Measurements from ENCODE around the gene PRKAR2B. TPM values are rescaled to one million over a fixed set of nuclear protein-coding genes. Genes with fewer than 3 reads are reported as not detected.

Gene PRKAR2B
- total and polyA plus RNA-seq, 10 donors = 8.3 to 74.4 (median 38.9) TPM

- TF ChIP-seq POLR2AphosphoS5 (IDR thresholded peaks at IDR 0.05) (peak in 1 of 3 donors; percentile 8), POLR2A (IDR thresholded peaks at IDR 0.05) (no peak)
- Histone ChIP-seq H3K4me1 (peaks cover 0 to 20% (median 6%) of the 10 kb centered on the region in 6 donors), H3K9me3 (no peaks in the 10 kb centered on the region), H3K27me3 (replicated peaks in 1 of 7) (no peaks in the 10 kb centered on the region), H3K4me3 (no peak overlapping the region), H3K27ac (no peak overlapping the region), H3K36me3 (peaks cover 0 to 100% (median 98%) of the 10 kb centered on the region in 6 donors)
- intact Hi-C loops (cut with DNase I; ENCODE audit: low total_unique reads) = no loop called here
- no peak for DNase-seq
- WGBS, 5 donors = 78 to 96% (median 89%) methylated on average over 2 of the region's 2 CpGs
Measured at GRCh38 chr7:107187774-107188173, 143.3 kb downstream of the PRKAR2B start.

DNA sequence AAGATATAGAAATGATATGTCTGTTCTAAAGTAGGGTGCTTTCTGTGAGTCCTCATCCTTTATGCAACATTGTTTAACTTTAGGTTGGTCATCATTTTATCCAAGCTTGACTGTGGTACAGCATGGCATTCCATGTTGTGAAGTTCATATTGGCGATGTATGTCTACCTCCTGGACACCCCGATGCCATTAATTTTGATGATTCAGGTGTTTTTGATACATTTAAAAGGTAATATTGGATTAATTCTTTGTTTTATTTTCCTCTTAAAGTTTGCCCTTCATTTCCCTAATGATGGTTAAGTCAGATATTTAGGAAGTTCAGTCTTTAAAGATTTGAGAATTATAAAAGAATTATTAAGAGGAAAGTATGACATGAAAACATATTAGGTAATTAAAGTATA lies 145.6 kb downstream of the PRKAR2B start:
- WGBS, 5 donors = 95 to 100% (median 97%) methylated on average over 2 of the region's 2 CpGs
- H3K4me3 ChIP-seq = no peak overlapping the region
- H3K9me3 ChIP-seq = no peaks in the 10 kb centered on the region
- no peak overlapping the region for H3K27ac ChIP-seq
- no peaks in the 10 kb centered on the region for H3K27me3 ChIP-seq (replicated peaks in 1 of 7)
- H3K4me1 ChIP-seq = peaks cover 0 to 8% (median 3%) of the 10 kb centered on the region in 6 donors
- TF ChIP-seq POLR2A (IDR thresholded peaks at IDR 0.05) = no peak
- TF ChIP-seq, protein P1, sequence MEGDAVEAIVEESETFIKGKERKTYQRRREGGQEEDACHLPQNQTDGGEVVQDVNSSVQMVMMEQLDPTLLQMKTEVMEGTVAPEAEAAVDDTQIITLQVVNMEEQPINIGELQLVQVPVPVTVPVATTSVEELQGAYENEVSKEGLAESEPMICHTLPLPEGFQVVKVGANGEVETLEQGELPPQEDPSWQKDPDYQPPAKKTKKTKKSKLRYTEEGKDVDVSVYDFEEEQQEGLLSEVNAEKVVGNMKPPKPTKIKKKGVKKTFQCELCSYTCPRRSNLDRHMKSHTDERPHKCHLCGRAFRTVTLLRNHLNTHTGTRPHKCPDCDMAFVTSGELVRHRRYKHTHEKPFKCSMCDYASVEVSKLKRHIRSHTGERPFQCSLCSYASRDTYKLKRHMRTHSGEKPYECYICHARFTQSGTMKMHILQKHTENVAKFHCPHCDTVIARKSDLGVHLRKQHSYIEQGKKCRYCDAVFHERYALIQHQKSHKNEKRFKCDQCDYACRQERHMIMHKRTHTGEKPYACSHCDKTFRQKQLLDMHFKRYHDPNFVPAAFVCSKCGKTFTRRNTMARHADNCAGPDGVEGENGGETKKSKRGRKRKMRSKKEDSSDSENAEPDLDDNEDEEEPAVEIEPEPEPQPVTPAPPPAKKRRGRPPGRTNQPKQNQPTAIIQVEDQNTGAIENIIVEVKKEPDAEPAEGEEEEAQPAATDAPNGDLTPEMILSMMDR (IDR thresholded peaks at IDR 0.05 in 8 of 11, conservative IDR thresholded peaks at IDR 0.05 in 3 of 11) = no peak
- no peak for TF ChIP-seq POLR2AphosphoS5 (IDR thresholded peaks at IDR 0.05)
- no peak for DNase-seq
- peaks cover 0 to 100% (median 85%) of the 10 kb centered on the region in 6 donors for H3K36me3 ChIP-seq
- intact Hi-C loops (cut with DNase I; ENCODE audit: low total_unique reads) = no loop called here

DNA sequence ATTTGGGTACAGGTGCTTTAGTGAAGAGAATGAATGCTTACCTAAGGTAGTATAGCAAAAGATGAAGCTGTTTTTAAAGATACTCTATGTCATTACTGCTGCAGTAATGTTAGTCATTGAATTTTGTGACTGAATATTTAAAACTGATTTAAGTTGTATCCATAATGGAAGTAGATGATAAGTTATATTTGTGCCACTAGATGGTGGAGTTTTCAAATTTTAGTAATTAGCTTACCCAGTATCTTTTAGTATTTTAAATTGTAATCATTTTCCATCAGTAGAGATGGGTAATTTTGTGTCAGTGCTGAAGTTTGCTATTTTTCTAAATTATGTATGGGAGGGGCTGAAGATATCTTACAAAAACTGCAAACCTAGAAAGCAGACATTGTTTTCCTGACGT lies 149.5 kb downstream of the PRKAR2B start:
- Histone ChIP-seq H3K9me3 (no peaks in the 10 kb centered on the region), H3K36me3 (peaks cover 0 to 100% (median 80%) of the 10 kb centered on the region in 6 donors), H3K4me1 (peaks cover 0 to 9% (median 2%) of the 10 kb centered on the region in 6 donors), H3K27me3 (replicated peaks in 1 of 7) (no peaks in the 10 kb centered on the region), H3K27ac (peak overlapping the region in 1 of 8 donors; percentile 36), H3K4me3 (no peak overlapping the region)
- 61 to 76% (median 72%) methylated on average over 1 of the region's 1 CpG for WGBS, 5 donors
- intact Hi-C loops (cut with DNase I; ENCODE audit: low total_unique reads) = no loop called here
- TF ChIP-seq POLR2AphosphoS5 (IDR thresholded peaks at IDR 0.05) = no peak
- TF ChIP-seq POLR2A (IDR thresholded peaks at IDR 0.05) = no peak
- DNase-seq = no peak

DNA sequence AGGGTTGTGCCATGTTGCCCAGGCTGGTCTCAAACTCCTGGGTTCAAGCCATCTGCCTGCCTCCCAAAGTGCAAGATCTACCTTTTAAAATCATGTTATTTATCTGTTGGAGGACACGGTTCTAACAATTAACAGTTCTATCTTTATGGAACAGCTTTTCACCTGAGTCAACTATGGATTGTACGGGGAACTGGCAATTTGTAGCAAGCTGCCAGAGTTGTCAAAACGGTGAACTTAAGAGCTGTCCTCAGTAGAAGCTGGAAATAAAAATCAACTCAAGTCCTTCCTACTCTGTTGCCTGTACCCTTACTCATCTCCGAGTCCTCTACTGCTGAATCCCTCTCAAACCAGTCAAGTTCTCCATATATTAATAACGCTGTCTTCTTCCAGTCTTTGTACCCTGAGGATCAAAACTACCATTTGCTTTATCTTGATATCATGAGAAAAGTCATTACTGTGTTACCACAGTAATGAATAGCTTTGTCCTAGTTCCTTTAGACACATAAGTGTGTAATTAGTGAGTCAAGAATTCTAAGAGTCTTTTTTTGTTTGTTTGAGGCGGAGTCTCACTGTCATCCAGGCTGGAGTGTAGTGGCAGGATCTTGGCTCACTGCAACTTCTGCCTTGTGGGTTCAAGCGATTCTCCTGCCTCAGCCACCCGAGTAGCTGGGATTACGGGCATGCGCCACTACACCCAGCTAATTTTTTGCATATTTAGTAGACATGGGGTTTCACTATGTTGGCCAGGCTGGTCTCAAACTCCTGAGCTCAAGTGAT lies 152.5 kb downstream of the PRKAR2B start:
- peak in 2 of 3 donors; percentile 17 to 24 for TF ChIP-seq POLR2AphosphoS5 (IDR thresholded peaks at IDR 0.05)
- TF ChIP-seq, protein P1 (IDR thresholded peaks at IDR 0.05 in 8 of 11, conservative IDR thresholded peaks at IDR 0.05 in 3 of 11) = no peak
- Histone ChIP-seq H3K4me1 (peaks cover 0 to 9% (median 2%) of the 10 kb centered on the region in 6 donors), H3K36me3 (peaks cover 6 to 100% (median 80%) of the 10 kb centered on the region in 6 donors), H3K27ac (no peak overlapping the region), H3K27me3 (replicated peaks in 1 of 7) (no peaks in the 10 kb centered on the region), H3K9me3 (no peaks in the 10 kb centered on the region), H3K4me3 (no peak overlapping the region)
- intact Hi-C loops (cut with DNase I; ENCODE audit: low total_unique reads) = no loop called here
- DNase-seq = no peak
- 93 to 98% (median 95%) methylated on average over 10 of the region's 10 CpGs for WGBS, 5 donors

DNA sequence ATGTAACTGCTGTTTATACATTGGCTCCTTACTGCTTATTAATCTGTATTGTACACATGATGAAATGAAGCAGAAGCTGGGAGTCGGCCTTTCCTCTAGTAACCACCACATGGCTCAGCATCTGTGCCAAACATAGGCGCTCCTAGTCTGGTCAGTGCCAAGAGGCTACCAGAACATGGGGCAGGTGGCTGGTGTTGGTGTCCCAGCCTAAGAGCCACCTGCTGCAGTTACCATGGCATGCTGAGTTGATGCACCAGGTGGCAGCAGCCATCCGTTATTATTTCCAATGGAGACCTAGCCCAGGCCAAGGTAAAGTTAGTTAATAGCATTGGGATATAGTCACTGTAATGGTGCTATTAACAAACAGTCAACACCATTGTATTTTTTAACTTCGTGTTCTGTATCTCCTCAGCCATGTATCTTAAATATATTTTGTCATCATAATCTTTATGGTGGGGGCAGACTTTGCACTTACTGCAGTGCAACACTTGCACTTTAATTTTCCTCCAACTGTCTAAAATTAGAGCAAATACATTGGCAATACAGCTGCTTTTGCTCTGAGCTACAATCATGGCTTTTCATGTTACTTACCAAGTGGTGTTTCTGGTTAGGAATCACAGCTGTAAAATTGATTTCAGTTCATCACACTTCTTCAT lies 157.4 kb downstream of the PRKAR2B start:
- Histone ChIP-seq H3K4me1 (no peaks in the 10 kb centered on the region), H3K27me3 (replicated peaks in 1 of 7) (no peaks in the 10 kb centered on the region), H3K36me3 (peaks cover 6 to 100% (median 87%) of the 10 kb centered on the region in 6 donors), H3K9me3 (no peaks in the 10 kb centered on the region), H3K27ac (no peak overlapping the region), H3K4me3 (no peak overlapping the region)
- 73 to 84% (median 82%) methylated on average over 4 of the region's 4 CpGs for WGBS, 5 donors
- no peak for DNase-seq
- TF ChIP-seq POLR2A (IDR thresholded peaks at IDR 0.05) = no peak
- peak in 2 of 3 donors; percentile 30 to 50 for TF ChIP-seq POLR2AphosphoS5 (IDR thresholded peaks at IDR 0.05)
- TF ChIP-seq, protein P1 (IDR thresholded peaks at IDR 0.05 in 8 of 11, conservative IDR thresholded peaks at IDR 0.05 in 3 of 11) = peak in 6 of 11 experiments; percentile 25 to 49 (median 40)
- intact Hi-C loops (cut with DNase I; ENCODE audit: low total_unique reads) = no loop called here

Measured in spleen (tissue), 11 donors.